ENCODE measurements around the gene MAGI2. TPM values are rescaled to one million over a fixed set of nuclear protein-coding genes. Genes with fewer than 3 reads are reported as not detected.

MAGI2 gene
- total RNA-seq, 3 donors from 2014 or later = 0.10 to 0.16 (median 0.14) TPM

DNA sequence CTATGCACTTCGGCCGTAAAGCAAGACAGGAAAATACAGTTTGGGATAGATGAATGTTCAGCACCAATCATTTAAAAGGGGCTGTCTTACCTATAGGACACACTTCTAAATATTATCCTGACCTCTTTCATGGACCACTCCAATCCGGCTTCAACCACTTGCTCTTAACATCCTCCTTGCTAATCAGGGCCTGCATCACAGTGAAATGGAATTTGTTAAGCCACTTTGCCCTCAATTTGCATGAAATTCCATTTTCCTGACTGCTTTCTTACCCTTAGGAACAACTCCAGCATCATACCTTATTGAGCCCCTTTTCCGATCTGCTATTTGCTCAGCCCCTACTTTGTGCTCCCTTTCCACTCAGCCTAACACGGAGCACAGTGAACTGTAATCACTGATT is 987.6 kb downstream of the MAGI2 start:
- Mint-ChIP-seq H3K27me3 (ENCODE audit: low read depth) (no peaks in the 10 kb centered on the region), H3K4me1 (ENCODE audit: low read depth) (no peaks in the 10 kb centered on the region), H3K9me3 (no peaks in the 10 kb centered on the region), H3K36me3 (ENCODE audit: insufficient read depth) (no peaks in the 10 kb centered on the region), H3K4me3 (no peak overlapping the region)
- DNase-seq = no peak
- no peak for ATAC-seq

DNA sequence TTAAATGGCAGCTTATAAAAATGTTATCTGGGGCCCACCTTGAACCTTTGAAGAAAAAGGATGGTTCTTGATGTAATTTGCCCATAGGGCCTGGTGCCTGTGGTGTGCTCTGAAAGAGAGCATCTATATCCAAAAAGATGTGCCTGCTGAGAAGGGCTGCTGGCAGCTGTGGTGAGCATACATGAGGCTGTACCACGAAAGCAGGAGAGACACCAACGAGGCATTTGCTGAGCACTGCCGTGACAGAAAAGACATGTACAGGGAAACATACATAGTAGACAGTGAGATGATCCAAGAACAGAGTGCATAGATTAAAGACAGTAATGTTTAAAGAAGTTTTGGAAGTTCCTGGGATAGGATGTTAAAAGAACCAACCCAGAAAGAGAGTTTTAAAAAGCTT is 990.4 kb downstream of the MAGI2 start:
- H3K4me3 Mint-ChIP-seq = no peak overlapping the region
- no peaks in the 10 kb centered on the region for H3K36me3 Mint-ChIP-seq (ENCODE audit: insufficient read depth)
- H3K4me1 Mint-ChIP-seq (ENCODE audit: low read depth) = no peaks in the 10 kb centered on the region
- no peaks in the 10 kb centered on the region for H3K27me3 Mint-ChIP-seq (ENCODE audit: low read depth)
- DNase-seq (no peak), ATAC-seq (no peak)
- no peaks in the 10 kb centered on the region for H3K9me3 Mint-ChIP-seq

GRCh38 chr7:78450706-78451105 is 1002.8 kb downstream of the MAGI2 start:
- Mint-ChIP-seq H3K4me3 (no peak overlapping the region), H3K4me1 (ENCODE audit: low read depth) (no peaks in the 10 kb centered on the region), H3K27me3 (ENCODE audit: low read depth) (no peaks in the 10 kb centered on the region), H3K9me3 (no peaks in the 10 kb centered on the region), H3K36me3 (ENCODE audit: insufficient read depth) (no peaks in the 10 kb centered on the region)
- DNase-seq (no peak), ATAC-seq (no peak)

GRCh38 chr7:78448911-78449310 is 1004.6 kb downstream of the MAGI2 start:
- ATAC-seq = no peak
- Mint-ChIP-seq H3K9me3 (no peaks in the 10 kb centered on the region), H3K27me3 (ENCODE audit: low read depth) (no peaks in the 10 kb centered on the region), H3K36me3 (ENCODE audit: insufficient read depth) (no peaks in the 10 kb centered on the region), H3K4me3 (no peak overlapping the region), H3K4me1 (ENCODE audit: low read depth) (no peaks in the 10 kb centered on the region)
- no peak for DNase-seq

DNA sequence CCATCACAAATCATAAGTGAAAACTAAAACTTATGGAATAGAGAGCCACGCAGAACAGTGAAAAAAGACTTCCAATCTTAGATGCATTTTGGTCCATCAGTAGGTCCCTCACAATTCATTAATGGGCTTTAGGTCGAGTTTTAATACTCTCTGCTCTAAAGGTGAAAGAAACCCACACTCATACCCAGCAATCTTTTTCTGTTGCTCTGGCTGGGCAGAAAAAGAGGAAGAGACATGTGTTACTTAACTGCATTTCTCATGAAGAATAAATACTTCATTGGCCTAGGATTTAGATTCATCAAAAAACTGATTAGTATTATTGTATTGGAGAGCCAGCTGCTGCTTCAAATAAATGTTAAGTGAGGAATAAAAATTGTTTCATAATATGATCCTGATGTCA is 1009.2 kb downstream of the MAGI2 start:
- no peak for DNase-seq

DNA sequence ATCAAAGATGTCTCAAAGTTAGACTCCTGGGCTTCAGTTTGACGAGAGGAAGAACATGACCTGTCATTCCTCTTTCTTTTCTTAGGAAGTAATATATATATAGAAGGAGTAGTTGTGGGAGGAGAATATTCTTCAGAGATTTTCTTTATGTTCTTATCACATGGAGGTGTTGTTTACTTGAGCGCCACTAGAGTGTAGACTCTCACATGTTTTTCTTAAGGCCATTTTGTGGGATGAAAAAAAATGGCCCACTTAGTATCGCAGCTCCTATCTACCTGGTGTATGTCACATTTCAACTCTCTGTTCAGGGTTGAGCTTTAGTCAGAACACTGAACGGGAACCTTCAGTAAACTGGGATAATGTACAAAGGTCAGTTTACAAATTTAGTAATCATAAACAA is 1009.7 kb downstream of the MAGI2 start:
- no peaks in the 10 kb centered on the region for H3K27me3 Mint-ChIP-seq (ENCODE audit: low read depth)
- no peaks in the 10 kb centered on the region for H3K4me1 Mint-ChIP-seq (ENCODE audit: low read depth)
- ATAC-seq = no peak
- no peak for DNase-seq
- no peaks in the 10 kb centered on the region for H3K36me3 Mint-ChIP-seq (ENCODE audit: insufficient read depth)
- H3K4me3 Mint-ChIP-seq = no peak overlapping the region
- no peaks in the 10 kb centered on the region for H3K9me3 Mint-ChIP-seq

More for the DNA sequence above, 1009.2 kb downstream of the MAGI2 start:
- ATAC-seq = no peak
- Mint-ChIP-seq H3K27me3 (ENCODE audit: low read depth) (no peaks in the 10 kb centered on the region), H3K9me3 (no peaks in the 10 kb centered on the region), H3K4me1 (ENCODE audit: low read depth) (no peaks in the 10 kb centered on the region), H3K4me3 (no peak overlapping the region), H3K36me3 (ENCODE audit: insufficient read depth) (no peaks in the 10 kb centered on the region)

DNA sequence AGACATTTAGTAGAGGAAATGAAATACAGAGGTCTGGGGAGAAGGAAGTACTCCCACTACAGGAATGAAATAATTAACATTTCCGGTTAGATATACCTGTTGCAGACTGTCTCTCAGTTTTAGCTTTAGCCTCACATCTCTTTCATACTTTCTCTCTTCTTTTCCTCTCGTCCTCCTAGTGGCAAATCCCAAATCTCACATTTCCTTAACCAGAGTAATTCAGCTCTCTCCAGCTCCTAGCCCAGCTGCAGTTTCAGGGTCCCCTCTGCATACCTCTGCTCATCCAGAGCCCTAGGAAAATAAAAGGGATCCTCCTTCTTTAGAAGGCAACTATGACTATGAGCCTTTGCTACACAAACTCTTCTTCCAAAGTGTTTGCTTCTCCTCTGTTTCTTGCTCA is 1011.7 kb downstream of the MAGI2 start:
- H3K36me3 Mint-ChIP-seq (ENCODE audit: insufficient read depth) = no peaks in the 10 kb centered on the region

DNA sequence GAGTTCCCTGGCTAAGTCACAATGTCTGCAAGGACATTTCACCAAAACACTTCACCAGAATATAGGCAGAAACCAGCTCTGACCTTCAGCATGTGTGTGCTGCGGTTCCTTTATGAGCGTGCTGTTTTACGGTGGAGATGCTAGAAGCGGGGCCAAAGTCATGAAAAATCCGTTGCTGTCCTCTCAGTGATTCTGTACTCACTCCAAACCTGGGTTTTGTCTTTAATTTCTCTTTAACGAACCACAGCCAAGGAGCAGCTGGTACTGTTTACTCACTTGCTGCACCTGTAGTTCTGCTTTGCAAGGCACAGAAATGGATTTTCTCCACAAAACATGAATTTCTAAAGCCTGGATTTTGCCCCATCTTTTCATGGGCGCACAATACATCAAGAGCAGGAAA is 1015.0 kb downstream of the MAGI2 start:
- ATAC-seq (no peak), DNase-seq (no peak)
- Mint-ChIP-seq H3K4me1 (ENCODE audit: low read depth) (no peaks in the 10 kb centered on the region), H3K27me3 (ENCODE audit: low read depth) (no peaks in the 10 kb centered on the region), H3K4me3 (no peak overlapping the region), H3K9me3 (no peaks in the 10 kb centered on the region), H3K36me3 (ENCODE audit: insufficient read depth) (no peaks in the 10 kb centered on the region)

More for the DNA sequence above, 1011.7 kb downstream of the MAGI2 start:
- H3K27me3 Mint-ChIP-seq (ENCODE audit: low read depth) = no peaks in the 10 kb centered on the region
- no peaks in the 10 kb centered on the region for H3K4me1 Mint-ChIP-seq (ENCODE audit: low read depth)
- no peak for ATAC-seq
- no peaks in the 10 kb centered on the region for H3K9me3 Mint-ChIP-seq
- no peak overlapping the region for H3K4me3 Mint-ChIP-seq
- DNase-seq = no peak

DNA sequence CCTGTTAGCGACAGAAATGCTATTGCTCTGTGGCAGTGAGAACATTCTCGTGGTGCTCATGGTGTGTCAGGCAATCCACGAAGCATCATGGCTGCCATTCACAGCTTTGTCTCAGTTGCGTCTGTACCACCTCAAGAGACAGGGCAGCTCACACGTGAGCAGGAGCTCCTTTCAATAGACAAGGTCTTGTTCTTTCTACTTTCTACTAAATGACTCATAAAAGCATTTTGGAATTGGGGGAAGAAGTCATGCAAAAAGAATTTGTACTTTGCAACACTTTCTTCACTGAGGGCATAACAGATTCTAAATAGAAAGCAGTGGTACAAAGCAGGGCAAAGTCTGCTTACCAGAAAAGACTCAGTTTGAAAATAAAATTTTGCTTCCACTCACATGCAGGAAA is 1016.3 kb downstream of the MAGI2 start:
- no peaks in the 10 kb centered on the region for H3K4me1 Mint-ChIP-seq (ENCODE audit: low read depth)
- ATAC-seq (no peak), DNase-seq (no peak)
- no peaks in the 10 kb centered on the region for H3K9me3 Mint-ChIP-seq
- H3K4me3 Mint-ChIP-seq = no peak overlapping the region
- H3K36me3 Mint-ChIP-seq (ENCODE audit: insufficient read depth) = no peaks in the 10 kb centered on the region
- H3K27me3 Mint-ChIP-seq (ENCODE audit: low read depth) = no peaks in the 10 kb centered on the region

DNA sequence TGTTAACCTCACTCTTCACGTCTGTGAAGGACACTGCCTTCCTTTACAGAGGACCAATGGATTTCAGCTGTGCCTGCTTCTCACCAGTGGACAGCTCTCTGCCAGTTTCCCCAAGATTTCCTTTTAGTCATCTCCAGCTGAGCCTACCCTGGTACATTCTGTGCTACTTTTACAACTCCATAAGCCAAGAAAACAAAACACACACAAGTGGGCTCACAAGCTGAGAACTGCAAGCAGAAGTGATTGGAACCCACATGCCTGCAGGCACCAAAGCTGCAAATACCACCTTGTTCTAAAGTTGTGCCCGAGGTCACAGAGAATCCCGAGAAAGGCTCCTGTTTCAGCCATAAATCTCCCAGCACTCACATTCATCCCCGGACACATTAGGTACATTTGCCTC is 1018.1 kb downstream of the MAGI2 start:
- H3K9me3 Mint-ChIP-seq = no peaks in the 10 kb centered on the region
- H3K27me3 Mint-ChIP-seq (ENCODE audit: low read depth) = no peaks in the 10 kb centered on the region
- no peaks in the 10 kb centered on the region for H3K36me3 Mint-ChIP-seq (ENCODE audit: insufficient read depth)
- no peak overlapping the region for H3K4me3 Mint-ChIP-seq
- DNase-seq (no peak), ATAC-seq (no peak)
- no peaks in the 10 kb centered on the region for H3K4me1 Mint-ChIP-seq (ENCODE audit: low read depth)

DNA sequence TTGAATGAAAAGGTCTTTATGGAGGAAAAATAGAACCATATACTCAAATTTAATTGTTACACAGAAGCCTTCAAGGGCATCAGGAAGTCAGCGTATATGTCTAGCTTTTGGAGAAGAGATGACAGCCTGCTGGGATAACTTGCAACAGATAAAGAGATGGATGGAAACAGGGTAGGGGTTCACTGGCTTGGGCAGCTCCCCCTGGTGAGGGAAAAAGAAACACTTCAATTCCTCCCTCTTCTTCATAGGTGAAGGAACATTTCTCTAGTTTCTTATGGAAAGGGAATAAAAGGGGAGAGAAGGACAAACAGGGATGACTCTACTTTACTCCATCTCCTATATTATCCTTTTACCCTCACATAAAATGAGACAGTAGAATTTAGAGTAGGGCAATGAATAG is 1019.2 kb downstream of the MAGI2 start:
- Mint-ChIP-seq H3K4me1 (ENCODE audit: low read depth) (no peaks in the 10 kb centered on the region), H3K27me3 (ENCODE audit: low read depth) (no peaks in the 10 kb centered on the region), H3K4me3 (no peak overlapping the region), H3K36me3 (ENCODE audit: insufficient read depth) (no peaks in the 10 kb centered on the region), H3K9me3 (no peaks in the 10 kb centered on the region)
- no peak for DNase-seq
- ATAC-seq = no peak

DNA sequence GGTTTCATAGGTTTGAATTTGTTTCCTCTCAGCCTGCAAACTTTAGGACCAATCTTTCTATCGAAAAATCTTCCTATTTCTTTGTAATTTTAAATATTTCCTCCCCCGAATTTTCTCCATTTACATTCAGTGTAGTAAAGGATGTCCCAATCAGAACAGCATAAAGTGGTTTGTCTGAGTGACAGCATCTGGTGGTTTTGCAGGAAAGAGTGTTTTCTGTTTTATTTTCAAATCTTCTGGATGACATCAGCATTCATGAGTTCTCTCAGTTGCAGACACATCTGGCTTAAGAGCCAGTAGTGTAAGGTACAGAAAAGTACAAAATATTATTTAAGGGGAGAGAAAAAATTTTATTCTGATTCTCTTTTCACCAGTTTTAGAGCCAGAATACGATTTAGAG is 1020.0 kb downstream of the MAGI2 start:
- no peak for DNase-seq
- Mint-ChIP-seq H3K4me1 (ENCODE audit: low read depth) (no peaks in the 10 kb centered on the region), H3K4me3 (no peak overlapping the region), H3K9me3 (no peaks in the 10 kb centered on the region), H3K27me3 (ENCODE audit: low read depth) (no peaks in the 10 kb centered on the region), H3K36me3 (ENCODE audit: insufficient read depth) (no peaks in the 10 kb centered on the region)
- no peak for ATAC-seq

DNA sequence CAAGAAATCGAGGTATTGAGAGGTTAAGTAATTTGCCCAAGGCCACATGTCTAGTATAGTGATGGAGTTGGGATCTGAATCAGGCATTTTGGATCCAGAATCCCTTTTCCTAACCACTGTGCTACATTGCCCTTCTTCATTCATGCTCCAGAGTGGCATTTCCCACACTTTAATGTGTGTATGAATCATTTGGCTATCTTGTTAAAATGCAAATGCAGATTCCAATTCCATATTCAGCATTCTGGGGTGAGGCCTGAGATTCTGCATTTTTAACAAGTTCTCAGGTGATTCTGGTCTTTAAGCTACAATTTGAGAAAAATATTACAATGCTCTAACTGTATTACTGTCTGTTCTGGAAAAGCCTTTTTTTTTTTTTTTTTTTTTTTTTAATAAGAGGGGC is 1023.6 kb downstream of the MAGI2 start:
- Mint-ChIP-seq H3K4me3 (no peak overlapping the region), H3K27me3 (ENCODE audit: low read depth) (no peaks in the 10 kb centered on the region), H3K9me3 (peaks cover 5% of the 10 kb centered on the region), H3K4me1 (ENCODE audit: low read depth) (peaks cover 1% of the 10 kb centered on the region), H3K36me3 (ENCODE audit: insufficient read depth) (no peaks in the 10 kb centered on the region)
- no peak for DNase-seq
- ATAC-seq = no peak

DNA sequence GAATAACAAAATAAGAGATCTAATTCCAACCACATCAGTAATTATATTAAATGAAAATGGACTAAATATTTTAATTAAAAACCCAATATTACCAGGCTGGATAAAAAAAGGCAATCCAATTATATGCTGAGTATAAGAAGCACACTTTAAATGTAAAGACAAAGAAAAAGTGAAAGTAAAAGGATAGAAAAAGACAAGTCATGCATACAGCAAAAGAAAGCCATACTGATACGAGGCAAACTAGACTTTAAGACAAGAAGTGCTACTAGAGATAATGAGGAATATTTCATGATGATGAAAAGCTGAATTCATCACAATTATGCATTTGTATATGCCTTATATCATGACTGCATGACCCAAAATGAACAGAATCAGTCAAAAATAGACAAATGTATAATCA is 1026.3 kb downstream of the MAGI2 start:
- no peak for ATAC-seq
- Mint-ChIP-seq H3K4me1 (ENCODE audit: low read depth) (peaks cover 1% of the 10 kb centered on the region), H3K9me3 (peaks cover 5% of the 10 kb centered on the region), H3K4me3 (no peak overlapping the region), H3K36me3 (ENCODE audit: insufficient read depth) (no peaks in the 10 kb centered on the region), H3K27me3 (ENCODE audit: low read depth) (no peaks in the 10 kb centered on the region)
- DNase-seq = no peak

GRCh38 chr7:78420001-78420400 is 1033.5 kb downstream of the MAGI2 start:
- no peaks in the 10 kb centered on the region for H3K27me3 Mint-ChIP-seq (ENCODE audit: low read depth)
- peaks cover 4% of the 10 kb centered on the region for H3K9me3 Mint-ChIP-seq
- no peak for ATAC-seq
- DNase-seq = no peak
- H3K36me3 Mint-ChIP-seq (ENCODE audit: insufficient read depth) = no peaks in the 10 kb centered on the region
- no peak overlapping the region for H3K4me3 Mint-ChIP-seq
- H3K4me1 Mint-ChIP-seq (ENCODE audit: low read depth) = no peaks in the 10 kb centered on the region

GRCh38 chr7:78417180-78417853 is 1036.2 kb downstream of the MAGI2 start:
- DNase-seq (no peak), ATAC-seq (no peak)
- no peaks in the 10 kb centered on the region for H3K4me1 Mint-ChIP-seq (ENCODE audit: low read depth)
- no peaks in the 10 kb centered on the region for H3K36me3 Mint-ChIP-seq (ENCODE audit: insufficient read depth)
- H3K4me3 Mint-ChIP-seq = no peak overlapping the region
- H3K9me3 Mint-ChIP-seq = peaks cover 4% of the 10 kb centered on the region
- no peaks in the 10 kb centered on the region for H3K27me3 Mint-ChIP-seq (ENCODE audit: low read depth)
